ENCODE results near the gene ARMC7.

Gene ARMC7

GRCh38 chr17:75138519-75138918 lies 28.8 kb downstream of the ARMC7 start:
- no peak for DNase-seq (ENCODE audit: low read depth)
- TF ChIP-seq CTCF (conservative IDR thresholded peaks at IDR 0.05; ENCODE audit: low read depth, low read length), result no peak

DNA sequence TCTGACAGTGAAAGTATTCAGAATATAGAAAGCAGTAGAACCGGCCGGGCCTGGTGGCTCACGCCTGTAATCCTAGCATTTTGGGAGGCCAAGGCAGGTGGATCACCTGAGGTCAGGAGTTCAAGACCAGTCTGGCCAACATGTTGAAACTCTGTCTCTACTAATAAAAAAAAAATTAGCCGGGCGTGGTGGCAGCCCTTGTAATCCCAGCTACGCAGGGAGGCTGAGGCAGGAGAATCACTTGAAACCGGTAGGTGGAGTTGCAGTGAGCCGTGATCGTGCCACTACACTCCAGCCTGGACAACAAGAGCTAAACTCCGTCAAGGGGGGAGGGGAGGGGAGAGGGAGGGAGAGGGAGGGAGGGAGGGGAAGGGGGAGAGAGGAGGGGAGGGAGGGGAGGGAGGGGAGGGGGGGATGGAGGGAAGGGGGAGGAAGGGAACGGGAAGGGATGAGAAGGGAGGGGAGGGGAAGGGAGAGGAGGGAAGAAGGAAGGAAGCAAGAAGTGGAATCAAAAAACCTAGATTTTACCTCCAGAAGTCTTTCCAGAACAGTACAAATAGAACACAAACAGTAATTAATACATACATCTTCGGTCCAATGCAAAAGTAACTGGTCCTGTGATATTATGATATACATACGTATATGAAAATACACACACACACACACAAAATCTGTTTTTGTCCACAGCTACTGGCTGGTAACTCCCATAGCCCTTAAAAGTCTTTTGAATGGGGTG lies 32.6 kb downstream of the ARMC7 start:
- TF ChIP-seq CTCF (conservative IDR thresholded peaks at IDR 0.05; ENCODE audit: low read depth, low read length), result no peak
- H3K4me3 ChIP-seq (ENCODE audit: low read length), result no peak overlapping the region
- DNase-seq (ENCODE audit: low read depth), result no peak

More at GRCh38 chr17:75138519-75138918, 28.8 kb downstream of the ARMC7 start:
- no peak overlapping the region for H3K4me3 ChIP-seq (ENCODE audit: low read length)

GRCh38 chr17:75144816-75145512 lies 35.2 kb downstream of the ARMC7 start:
- no peak overlapping the region for H3K4me3 ChIP-seq (ENCODE audit: low read length)
- TF ChIP-seq CTCF (conservative IDR thresholded peaks at IDR 0.05; ENCODE audit: low read depth, low read length), result no peak
- no peak for DNase-seq (ENCODE audit: low read depth)

DNA sequence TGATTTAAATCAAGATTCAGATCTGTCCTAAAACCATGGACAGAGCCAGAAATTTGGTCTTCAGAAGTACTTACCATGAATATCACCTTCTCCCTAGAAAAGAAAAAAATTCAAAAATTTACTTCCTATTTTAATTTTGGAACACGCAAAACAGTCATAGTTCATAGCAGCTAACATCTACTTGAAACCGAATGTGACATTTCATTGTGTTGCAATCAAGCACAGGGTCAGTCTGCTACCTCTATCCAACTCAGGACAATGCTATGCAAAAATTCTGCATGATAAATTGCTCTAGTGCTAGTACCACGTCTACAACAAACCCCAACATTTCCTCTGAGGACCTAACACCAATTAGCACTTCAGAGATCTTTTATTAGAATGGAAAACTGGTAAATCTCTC lies 36.8 kb downstream of the ARMC7 start:
- TF ChIP-seq CTCF (conservative IDR thresholded peaks at IDR 0.05; ENCODE audit: low read depth, low read length), result no peak
- DNase-seq (ENCODE audit: low read depth), result no peak
- H3K4me3 ChIP-seq (ENCODE audit: low read length), result no peak overlapping the region

DNA sequence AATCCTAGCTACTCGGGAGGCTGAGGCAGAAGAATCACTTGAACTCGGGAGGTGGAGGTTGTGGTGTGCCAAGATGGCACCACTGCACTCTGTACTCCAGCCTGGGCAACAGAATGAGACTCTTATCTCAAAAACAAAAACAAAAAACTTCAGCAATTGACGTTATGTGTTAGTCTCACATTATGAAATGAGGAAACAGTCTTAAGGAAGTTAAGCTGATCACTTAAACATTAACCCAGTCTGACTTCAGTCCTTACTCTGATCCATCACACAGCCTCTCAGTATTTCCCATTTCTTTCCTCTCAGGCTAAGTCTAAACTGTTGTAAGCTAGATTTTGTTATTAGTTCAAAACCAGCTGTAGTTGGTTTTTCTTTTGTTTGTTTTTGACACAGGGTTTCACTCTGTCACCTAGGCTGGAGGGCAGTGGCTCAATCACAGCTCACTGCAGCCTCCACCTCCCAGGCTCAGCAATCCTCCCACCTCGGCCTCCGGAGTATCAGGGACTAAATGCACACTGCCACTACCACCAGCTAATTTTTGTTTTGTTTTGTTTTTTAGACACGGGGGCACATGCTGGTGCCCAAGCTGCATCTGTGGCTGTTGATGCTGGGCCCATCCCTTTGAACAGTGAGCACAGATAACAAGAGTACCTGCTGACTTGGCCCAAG lies 38.2 kb downstream of the ARMC7 start:
- H3K4me3 ChIP-seq (ENCODE audit: low read length), result no peak overlapping the region
- DNase-seq (ENCODE audit: low read depth), result no peak
- TF ChIP-seq CTCF (conservative IDR thresholded peaks at IDR 0.05; ENCODE audit: low read depth, low read length), result no peak

DNA sequence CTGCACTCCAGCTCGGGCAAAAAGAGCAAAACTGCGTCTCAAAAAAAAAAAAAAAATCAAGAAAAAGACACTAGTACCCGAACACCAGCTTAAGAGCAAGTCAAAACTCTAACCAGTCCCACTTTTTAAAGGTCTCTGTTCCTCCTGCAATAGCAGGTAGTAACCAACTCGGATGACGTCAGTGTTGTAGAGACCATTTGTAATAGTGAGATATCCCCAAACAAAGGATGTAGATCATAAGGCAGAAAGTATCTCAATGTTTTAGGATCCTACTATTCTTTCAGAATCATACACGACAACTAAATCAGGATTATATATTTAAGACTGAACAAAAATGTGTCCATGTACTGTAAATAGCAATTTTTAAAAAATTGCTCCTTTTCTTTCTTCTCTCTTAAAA lies 42.2 kb downstream of the ARMC7 start:
- TF ChIP-seq CTCF (conservative IDR thresholded peaks at IDR 0.05; ENCODE audit: low read depth, low read length), result no peak
- no peak for DNase-seq (ENCODE audit: low read depth)
- peak overlapping the region; percentile 95 for H3K4me3 ChIP-seq (ENCODE audit: low read length)

Data from retinal pigment epithelial cell (primary cell).